ENCODE measurements around the gene LMBRD2.
A peak's percentile ranks its signal among the peaks of the same experiment; 100 is the strongest.
"Not testable (repeated sequence)": the region's sequence is repeated elsewhere in the genome, so short reads cannot be mapped to it uniquely, and the experiment has no call there.

The LMBRD2 gene

GRCh38 chr5:36151434-36152323 lies at the start of gene LMBRD2, which contains the start of gene SKP2:
TSS of gene LMBRD2 (minus strand) at chr5:36151887. CDS start at chr5:36143349, 8,538 bp downstream.
TSS of gene SKP2 (plus strand) at chr5:36152111. CDS start at chr5:36152263, 152 bp downstream.
- DNase-seq (ENCODE audit: low spot score): peak; percentile 99

GRCh38 chr5:36200513-36200912 lies 48.8 kb upstream of the LMBRD2 start:
- DNase-seq (ENCODE audit: low spot score): no peak

GRCh38 chr5:36199620-36200019 lies 47.9 kb upstream of the LMBRD2 start:
- DNase-seq (ENCODE audit: low spot score): no peak

GRCh38 chr5:36198783-36199182 lies 47.1 kb upstream of the LMBRD2 start:
- not testable (repeated sequence) for DNase-seq (ENCODE audit: low spot score)

GRCh38 chr5:36198281-36198680 lies 46.6 kb upstream of the LMBRD2 start:
- no peak for DNase-seq (ENCODE audit: low spot score)

GRCh38 chr5:36193746-36194145 lies 42.1 kb upstream of the LMBRD2 start:
- no peak for DNase-seq (ENCODE audit: low spot score)

GRCh38 chr5:36184408-36184807 lies 32.7 kb upstream of the LMBRD2 start:
- not testable (repeated sequence) for DNase-seq (ENCODE audit: low spot score)

GRCh38 chr5:36181774-36182173 lies 30.1 kb upstream of the LMBRD2 start:
- DNase-seq (ENCODE audit: low spot score): peak; percentile 24

- DNase-seq (ENCODE audit: low spot score): no peak
Observed at GRCh38 chr5:36180556-36181350, 29.1 kb upstream of the LMBRD2 start.

- no peak for DNase-seq (ENCODE audit: low spot score)
Observed at GRCh38 chr5:36179950-36180349, 28.3 kb upstream of the LMBRD2 start.

- no peak for DNase-seq (ENCODE audit: low spot score)
Observed at GRCh38 chr5:36178524-36178890, 26.8 kb upstream of the LMBRD2 start.

- DNase-seq (ENCODE audit: low spot score): peak; percentile 49
Observed at GRCh38 chr5:36177715-36178523, 26.2 kb upstream of the LMBRD2 start.

- DNase-seq (ENCODE audit: low spot score): no peak
Observed at GRCh38 chr5:36177154-36177553, 25.5 kb upstream of the LMBRD2 start.

- no peak for DNase-seq (ENCODE audit: low spot score)
Observed at GRCh38 chr5:36175043-36175442, 23.4 kb upstream of the LMBRD2 start.

- DNase-seq (ENCODE audit: low spot score): no peak
Observed at GRCh38 chr5:36174119-36174518, 22.4 kb upstream of the LMBRD2 start.

GRCh38 chr5:36173426-36173825 lies 21.7 kb upstream of the LMBRD2 start:
- peak; percentile 57 for DNase-seq (ENCODE audit: low spot score)

- DNase-seq (ENCODE audit: low spot score): no peak
Observed at GRCh38 chr5:36172599-36172998, 20.9 kb upstream of the LMBRD2 start.

- no peak for DNase-seq (ENCODE audit: low spot score)
Observed at GRCh38 chr5:36170832-36171424, 19.2 kb upstream of the LMBRD2 start.

- no peak for DNase-seq (ENCODE audit: low spot score)
Observed at GRCh38 chr5:36168737-36169136, 17.1 kb upstream of the LMBRD2 start.

- no peak for DNase-seq (ENCODE audit: low spot score)
Observed at GRCh38 chr5:36164461-36164860, 12.8 kb upstream of the LMBRD2 start.

- peak; percentile 84 for DNase-seq (ENCODE audit: low spot score)
Observed at GRCh38 chr5:36162810-36163486, 11.3 kb upstream of the LMBRD2 start.

All from globus pallidus (tissue), 1 donor.